ENCODE measurements around the gene TFPI2. TPM values are rescaled to one million over a fixed set of nuclear protein-coding genes. Genes with fewer than 3 reads are reported as not detected.
A peak's percentile ranks its signal among the peaks of the same experiment; 100 is the strongest.

TFPI2 gene
- total RNA-seq, 1 donor from 2014 or later, result 14.1 TPM

- Mint-ChIP-seq H3K9me3 (ENCODE audit: low read depth) (no peaks in the 10 kb centered on the region), H3K4me1 (ENCODE audit: low read depth) (peaks cover 11% of the 10 kb centered on the region), H3K27me3 (ENCODE audit: low read depth) (no peaks in the 10 kb centered on the region), H3K36me3 (ENCODE audit: low read depth) (no peaks in the 10 kb centered on the region), H3K4me3 (ENCODE audit: unreplicated experiment) (peak overlapping the region; percentile 96), H3K27ac (ENCODE audit: unreplicated experiment) (peak overlapping the region; percentile 29)
- no peak for DNase-seq (ENCODE audit: low spot score)
- no peak for TF ChIP-seq CTCF (IDR thresholded peaks at IDR 0.05)
Observed at GRCh38 chr7:93890041-93890463, 501 bp downstream of the TFPI2 start.

DNA sequence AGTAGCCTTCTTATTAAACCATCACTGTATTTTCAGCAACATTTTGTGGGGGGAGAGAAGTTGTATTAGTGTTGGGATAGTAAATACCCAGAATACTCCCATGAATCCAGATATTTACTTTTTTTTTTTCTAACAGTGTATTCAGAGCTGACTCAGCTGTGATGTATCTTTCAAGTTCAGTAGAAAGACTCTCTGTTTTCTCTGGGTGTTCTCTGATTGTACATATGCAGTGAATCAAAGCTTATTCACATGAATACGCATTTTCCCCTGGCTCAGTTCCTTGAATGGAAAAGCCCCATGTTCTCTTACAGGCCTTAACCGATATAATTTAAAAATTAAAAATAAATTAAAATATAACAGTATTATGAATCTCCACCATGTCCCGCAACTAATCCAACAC is 1.3 kb downstream of the TFPI2 start:
- Mint-ChIP-seq H3K27ac (ENCODE audit: unreplicated experiment) (no peak overlapping the region), H3K36me3 (ENCODE audit: low read depth) (no peaks in the 10 kb centered on the region), H3K4me3 (ENCODE audit: unreplicated experiment) (peak overlapping the region; percentile 96), H3K4me1 (ENCODE audit: low read depth) (peaks cover 11% of the 10 kb centered on the region), H3K27me3 (ENCODE audit: low read depth) (no peaks in the 10 kb centered on the region), H3K9me3 (ENCODE audit: low read depth) (no peaks in the 10 kb centered on the region)
- no peak for TF ChIP-seq CTCF (IDR thresholded peaks at IDR 0.05)
- no peak for DNase-seq (ENCODE audit: low spot score)

DNA sequence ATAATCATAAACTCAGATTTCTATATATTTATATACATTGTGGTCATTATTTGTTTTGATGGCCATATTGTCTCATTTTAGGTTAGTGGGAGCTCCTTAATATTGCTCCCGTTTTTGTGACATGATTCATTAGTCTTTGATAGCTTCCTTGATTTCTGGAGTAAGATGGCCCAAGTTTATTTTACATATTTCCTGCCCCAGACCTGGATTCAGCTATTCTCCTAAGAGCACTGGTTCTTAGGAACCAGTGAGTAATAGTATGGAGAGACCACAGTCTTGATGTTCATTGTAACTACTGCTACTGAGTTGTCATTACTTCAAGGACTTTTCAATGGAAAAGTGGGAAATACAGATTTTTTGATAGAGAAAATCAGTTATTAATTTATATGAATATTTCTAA is 6.0 kb downstream of the TFPI2 start:
- Mint-ChIP-seq H3K27me3 (ENCODE audit: low read depth) (no peaks in the 10 kb centered on the region), H3K4me1 (ENCODE audit: low read depth) (peaks cover 15% of the 10 kb centered on the region), H3K36me3 (ENCODE audit: low read depth) (peaks cover 3% of the 10 kb centered on the region), H3K9me3 (ENCODE audit: low read depth) (peaks cover 4% of the 10 kb centered on the region), H3K4me3 (ENCODE audit: unreplicated experiment) (no peak overlapping the region), H3K27ac (ENCODE audit: unreplicated experiment) (no peak overlapping the region)
- TF ChIP-seq CTCF (IDR thresholded peaks at IDR 0.05), result no peak
- no peak for DNase-seq (ENCODE audit: low spot score)

DNA sequence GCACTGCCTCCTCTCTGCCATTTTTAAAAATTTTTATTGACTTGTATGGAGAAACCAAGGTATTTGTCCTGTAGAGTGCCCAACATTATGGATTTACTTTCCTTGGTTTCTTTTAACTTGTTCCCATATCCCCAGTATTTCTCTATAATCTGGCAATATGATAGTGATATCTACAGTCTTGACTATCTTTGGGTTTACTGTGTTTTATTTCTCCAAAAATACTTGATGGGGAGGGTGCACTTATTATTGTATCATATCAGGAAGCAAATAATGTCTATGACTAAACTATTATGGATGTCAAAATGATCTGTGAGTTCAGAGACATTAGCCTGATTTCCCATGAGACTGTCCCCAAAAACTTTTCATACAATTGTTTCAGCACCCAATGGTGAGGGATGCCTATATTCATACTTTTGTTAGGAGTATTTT is 6.6 kb downstream of the TFPI2 start:
- H3K9me3 Mint-ChIP-seq (ENCODE audit: low read depth), result peaks cover 7% of the 10 kb centered on the region
- no peaks in the 10 kb centered on the region for H3K27me3 Mint-ChIP-seq (ENCODE audit: low read depth)
- TF ChIP-seq CTCF (IDR thresholded peaks at IDR 0.05), result no peak
- H3K27ac Mint-ChIP-seq (ENCODE audit: unreplicated experiment), result no peak overlapping the region
- no peak for DNase-seq (ENCODE audit: low spot score)
- H3K4me3 Mint-ChIP-seq (ENCODE audit: unreplicated experiment), result no peak overlapping the region
- peaks cover 14% of the 10 kb centered on the region for H3K4me1 Mint-ChIP-seq (ENCODE audit: low read depth)
- H3K36me3 Mint-ChIP-seq (ENCODE audit: low read depth), result peaks cover 5% of the 10 kb centered on the region

DNA sequence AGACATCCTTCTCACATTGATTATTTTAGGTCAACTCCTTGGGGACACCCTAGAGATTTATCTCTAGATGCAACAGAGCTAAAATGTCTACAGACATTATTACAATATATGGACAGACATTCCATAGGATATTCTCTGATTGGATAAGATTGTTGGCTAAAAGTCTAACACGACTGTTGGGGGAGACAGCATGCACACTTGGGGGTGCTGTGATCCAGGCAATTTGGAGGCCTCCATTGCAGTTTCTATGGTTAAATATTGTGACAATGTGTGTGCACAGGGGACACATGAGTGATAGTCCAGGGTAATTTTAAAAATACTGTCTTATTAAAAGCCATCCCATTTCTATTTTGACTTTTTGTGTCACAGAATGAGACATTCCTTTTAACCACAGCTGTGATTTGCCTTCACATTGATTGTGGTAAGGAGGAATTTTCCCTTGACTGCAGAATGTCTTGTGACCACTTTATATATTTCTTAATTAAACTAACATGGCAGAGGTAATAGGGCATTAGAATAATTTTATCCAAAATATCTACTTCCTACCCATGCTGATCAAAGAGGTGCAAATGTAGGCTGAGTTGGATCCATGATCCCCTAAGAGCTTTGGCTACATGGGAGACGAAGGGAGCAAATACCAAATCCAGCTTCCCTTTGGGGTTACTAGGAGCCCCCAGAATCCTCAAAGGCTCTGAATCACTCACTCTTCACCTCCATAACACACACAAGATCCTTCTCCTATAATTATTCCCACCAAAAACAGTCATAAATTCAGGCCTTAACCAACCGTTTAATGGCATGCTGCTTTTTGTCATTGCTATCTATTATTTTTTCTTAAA is 7.3 kb downstream of the TFPI2 start:
- Mint-ChIP-seq H3K27me3 (ENCODE audit: low read depth) (no peaks in the 10 kb centered on the region), H3K36me3 (ENCODE audit: low read depth) (peaks cover 5% of the 10 kb centered on the region), H3K4me3 (ENCODE audit: unreplicated experiment) (no peak overlapping the region), H3K4me1 (ENCODE audit: low read depth) (peaks cover 14% of the 10 kb centered on the region), H3K9me3 (ENCODE audit: low read depth) (peaks cover 11% of the 10 kb centered on the region), H3K27ac (ENCODE audit: unreplicated experiment) (no peak overlapping the region)
- TF ChIP-seq CTCF (IDR thresholded peaks at IDR 0.05), result no peak
- no peak for DNase-seq (ENCODE audit: low spot score)
